ENCODE data around the gene NEGR1. TPM values are rescaled to one million over a fixed set of nuclear protein-coding genes. Genes with fewer than 3 reads are reported as not detected.

The NEGR1 gene
- total RNA-seq, 1 experiment from 2014 or later, result 2.1 TPM

GRCh38 chr1:71829346-71829745, 453.0 kb downstream of the NEGR1 start:
- H3K27me3 ChIP-seq (ENCODE audit: control insufficient read depth, insufficient read depth, low read length), result no peaks in the 10 kb centered on the region
- H3K4me3 ChIP-seq (ENCODE audit: insufficient read depth, low read depth, low read length), result no peak overlapping the region
- H3K36me3 ChIP-seq (replicated peaks; ENCODE audit: control insufficient read depth, insufficient read depth, low read length), result no peaks in the 10 kb centered on the region
- DNase-seq, result no peak

- H3K36me3 ChIP-seq (replicated peaks; ENCODE audit: control insufficient read depth, insufficient read depth, low read length), result no peaks in the 10 kb centered on the region
- peak; percentile 0 for DNase-seq
- no peaks in the 10 kb centered on the region for H3K27me3 ChIP-seq (ENCODE audit: control insufficient read depth, insufficient read depth, low read length)
- no peak overlapping the region for H3K4me3 ChIP-seq (ENCODE audit: insufficient read depth, low read depth, low read length)
Observed at GRCh38 chr1:71828431-71829012, 453.8 kb downstream of the NEGR1 start.

GRCh38 chr1:71823708-71824305, 458.5 kb downstream of the NEGR1 start:
- Histone ChIP-seq H3K27me3 (ENCODE audit: control insufficient read depth, insufficient read depth, low read length) (no peaks in the 10 kb centered on the region), H3K36me3 (replicated peaks; ENCODE audit: control insufficient read depth, insufficient read depth, low read length) (no peaks in the 10 kb centered on the region), H3K4me3 (ENCODE audit: insufficient read depth, low read depth, low read length) (no peak overlapping the region)
- DNase-seq, result no peak

GRCh38 chr1:71817028-71817427, 465.3 kb downstream of the NEGR1 start:
- Histone ChIP-seq H3K36me3 (replicated peaks; ENCODE audit: control insufficient read depth, insufficient read depth, low read length) (no peaks in the 10 kb centered on the region), H3K4me3 (ENCODE audit: insufficient read depth, low read depth, low read length) (no peak overlapping the region), H3K27me3 (ENCODE audit: control insufficient read depth, insufficient read depth, low read length) (no peaks in the 10 kb centered on the region)
- no peak for DNase-seq

GRCh38 chr1:71809085-71809484, 473.3 kb downstream of the NEGR1 start:
- no peak for DNase-seq
- Histone ChIP-seq H3K27me3 (ENCODE audit: control insufficient read depth, insufficient read depth, low read length) (no peaks in the 10 kb centered on the region), H3K36me3 (replicated peaks; ENCODE audit: control insufficient read depth, insufficient read depth, low read length) (no peaks in the 10 kb centered on the region), H3K4me3 (ENCODE audit: insufficient read depth, low read depth, low read length) (no peak overlapping the region)

GRCh38 chr1:71804140-71804539, 478.2 kb downstream of the NEGR1 start:
- H3K4me3 ChIP-seq (ENCODE audit: insufficient read depth, low read depth, low read length), result no peak overlapping the region
- H3K27me3 ChIP-seq (ENCODE audit: control insufficient read depth, insufficient read depth, low read length), result no peaks in the 10 kb centered on the region
- DNase-seq, result no peak
- H3K36me3 ChIP-seq (replicated peaks; ENCODE audit: control insufficient read depth, insufficient read depth, low read length), result no peaks in the 10 kb centered on the region

- Histone ChIP-seq H3K36me3 (replicated peaks; ENCODE audit: control insufficient read depth, insufficient read depth, low read length) (no peaks in the 10 kb centered on the region), H3K4me3 (ENCODE audit: insufficient read depth, low read depth, low read length) (no peak overlapping the region), H3K27me3 (ENCODE audit: control insufficient read depth, insufficient read depth, low read length) (no peaks in the 10 kb centered on the region)
- no peak for DNase-seq
Observed at GRCh38 chr1:71796006-71796405, 486.3 kb downstream of the NEGR1 start.

GRCh38 chr1:71792264-71792663, 490.1 kb downstream of the NEGR1 start:
- no peak for DNase-seq
- no peak overlapping the region for H3K4me3 ChIP-seq (ENCODE audit: insufficient read depth, low read depth, low read length)
- H3K27me3 ChIP-seq (ENCODE audit: control insufficient read depth, insufficient read depth, low read length), result no peaks in the 10 kb centered on the region
- no peaks in the 10 kb centered on the region for H3K36me3 ChIP-seq (replicated peaks; ENCODE audit: control insufficient read depth, insufficient read depth, low read length)

- Histone ChIP-seq H3K4me3 (ENCODE audit: insufficient read depth, low read depth, low read length) (no peak overlapping the region), H3K36me3 (replicated peaks; ENCODE audit: control insufficient read depth, insufficient read depth, low read length) (no peaks in the 10 kb centered on the region), H3K27me3 (ENCODE audit: control insufficient read depth, insufficient read depth, low read length) (no peaks in the 10 kb centered on the region)
- no peak for DNase-seq
Observed at GRCh38 chr1:71788113-71788512, 494.2 kb downstream of the NEGR1 start.

- no peak for DNase-seq
- Histone ChIP-seq H3K4me3 (ENCODE audit: insufficient read depth, low read depth, low read length) (no peak overlapping the region), H3K36me3 (replicated peaks; ENCODE audit: control insufficient read depth, insufficient read depth, low read length) (no peaks in the 10 kb centered on the region), H3K27me3 (ENCODE audit: control insufficient read depth, insufficient read depth, low read length) (no peaks in the 10 kb centered on the region)
Observed at GRCh38 chr1:71787699-71788098, 494.6 kb downstream of the NEGR1 start.

- DNase-seq, result no peak
- Histone ChIP-seq H3K4me3 (ENCODE audit: insufficient read depth, low read depth, low read length) (no peak overlapping the region), H3K36me3 (replicated peaks; ENCODE audit: control insufficient read depth, insufficient read depth, low read length) (no peaks in the 10 kb centered on the region), H3K27me3 (ENCODE audit: control insufficient read depth, insufficient read depth, low read length) (no peaks in the 10 kb centered on the region)
Observed at GRCh38 chr1:71786218-71786617, 496.1 kb downstream of the NEGR1 start.

- DNase-seq, result no peak
- Histone ChIP-seq H3K36me3 (replicated peaks; ENCODE audit: control insufficient read depth, insufficient read depth, low read length) (no peaks in the 10 kb centered on the region), H3K4me3 (ENCODE audit: insufficient read depth, low read depth, low read length) (no peak overlapping the region), H3K27me3 (ENCODE audit: control insufficient read depth, insufficient read depth, low read length) (no peaks in the 10 kb centered on the region)
Observed at GRCh38 chr1:71785450-71785849, 496.9 kb downstream of the NEGR1 start.

GRCh38 chr1:71785000-71785399, 497.3 kb downstream of the NEGR1 start:
- Histone ChIP-seq H3K4me3 (ENCODE audit: insufficient read depth, low read depth, low read length) (no peak overlapping the region), H3K36me3 (replicated peaks; ENCODE audit: control insufficient read depth, insufficient read depth, low read length) (no peaks in the 10 kb centered on the region), H3K27me3 (ENCODE audit: control insufficient read depth, insufficient read depth, low read length) (no peaks in the 10 kb centered on the region)
- DNase-seq, result no peak

GRCh38 chr1:71784241-71784640, 498.1 kb downstream of the NEGR1 start:
- Histone ChIP-seq H3K27me3 (ENCODE audit: control insufficient read depth, insufficient read depth, low read length) (no peaks in the 10 kb centered on the region), H3K4me3 (ENCODE audit: insufficient read depth, low read depth, low read length) (no peak overlapping the region), H3K36me3 (replicated peaks; ENCODE audit: control insufficient read depth, insufficient read depth, low read length) (no peaks in the 10 kb centered on the region)
- DNase-seq, result no peak

GRCh38 chr1:71783071-71783470, 499.3 kb downstream of the NEGR1 start:
- H3K36me3 ChIP-seq (replicated peaks; ENCODE audit: control insufficient read depth, insufficient read depth, low read length), result no peaks in the 10 kb centered on the region
- no peaks in the 10 kb centered on the region for H3K27me3 ChIP-seq (ENCODE audit: control insufficient read depth, insufficient read depth, low read length)
- no peak for DNase-seq
- H3K4me3 ChIP-seq (ENCODE audit: insufficient read depth, low read depth, low read length), result no peak overlapping the region

- DNase-seq, result no peak
- Histone ChIP-seq H3K36me3 (replicated peaks; ENCODE audit: control insufficient read depth, insufficient read depth, low read length) (no peaks in the 10 kb centered on the region), H3K4me3 (ENCODE audit: insufficient read depth, low read depth, low read length) (no peak overlapping the region), H3K27me3 (ENCODE audit: control insufficient read depth, insufficient read depth, low read length) (no peaks in the 10 kb centered on the region)
Observed at GRCh38 chr1:71781450-71781849, 500.9 kb downstream of the NEGR1 start.
